H9 (cell line): Measurements from ENCODE around the gene CAPN14. TPM values are rescaled to one million over a fixed set of nuclear protein-coding genes. Genes with fewer than 3 reads are reported as not detected.

Experiments used
- DNase-seq: peaks from one replicate; pipeline ENCODE4 v3.0.0-alpha.2; 2017
- H2AFZ ChIP-seq: one replicate; pipeline ENCODE4 v1.6.1; 2013; ENCODE audit warnings: mild to moderate bottlenecking, low read length, control low read depth, moderate library complexity
- H2AK5ac ChIP-seq: 2 replicates; pipeline ENCODE4 v1.6.1; 2013; ENCODE audit warnings: low read length, control low read depth, mixed read lengths; ENCODE audit not compliant: insufficient read length
- H2BK120ac ChIP-seq: one replicate; pipeline ENCODE4 v1.6.1; 2013; ENCODE audit warnings: low read depth, mild to moderate bottlenecking, low read length, control low read depth, inconsistent platforms; ENCODE audit not compliant: poor library complexity, severe bottlenecking
- H2BK12ac ChIP-seq: 2 replicates; pipeline ENCODE4 v1.6.1; 2013; ENCODE audit warnings: low read length, control low read depth, mixed read lengths, low read depth; ENCODE audit not compliant: insufficient read length
- H2BK15ac ChIP-seq: 2 replicates; pipeline ENCODE4 v1.6.1; 2013; ENCODE audit warnings: low read depth, low read length, control low read depth
- H2BK20ac ChIP-seq: one replicate; pipeline ENCODE4 v1.6.1; 2013; ENCODE audit warnings: low read depth, mild to moderate bottlenecking, low read length, control low read depth, inconsistent platforms; ENCODE audit not compliant: poor library complexity, severe bottlenecking
- H2BK5ac ChIP-seq: 2 replicates; pipeline ENCODE4 v1.6.1; 2013; ENCODE audit warnings: low read length, control low read depth, mixed read lengths; ENCODE audit not compliant: insufficient read length
- H3K14ac ChIP-seq: 2 replicates; pipeline ENCODE4 v1.6.1; 2013; ENCODE audit warnings: low read length, control low read depth; ENCODE audit not compliant: insufficient read depth
- H3K18ac ChIP-seq: 2 replicates; pipeline ENCODE4 v1.6.1; 2013; ENCODE audit warnings: low read depth, mild to moderate bottlenecking, mixed read lengths, low read length, control low read depth; ENCODE audit not compliant: insufficient read length
- H3K23ac ChIP-seq: 2 replicates; pipeline ENCODE4 v1.6.1; 2013; ENCODE audit warnings: low read length, control low read depth, mixed read lengths, low read depth; ENCODE audit not compliant: insufficient read length
- H3K23me2 ChIP-seq: 2 replicates; pipeline ENCODE4 v1.6.1; 2013; ENCODE audit warnings: low read depth, mild to moderate bottlenecking, mixed read lengths, low read length, control low read depth; ENCODE audit not compliant: insufficient read length, poor library complexity, severe bottlenecking
- H3K27ac ChIP-seq: 2 replicates; pipeline ENCODE4 v1.5.1; 2013; ENCODE audit warnings: low read length, control low read depth, mixed read lengths, low read depth; ENCODE audit not compliant: insufficient read length
- H3K27me3 ChIP-seq: 2 replicates; pipeline ENCODE4 v1.6.1; 2013; ENCODE audit warnings: low read length, control low read depth, inconsistent platforms; ENCODE audit not compliant: insufficient read depth
- H3K4ac ChIP-seq: 2 replicates; pipeline ENCODE4 v1.6.1; 2013; ENCODE audit warnings: low read depth, mild to moderate bottlenecking, control low read depth, inconsistent platforms, low read length, moderate library complexity
- H3K4me1 ChIP-seq: 2 replicates; pipeline ENCODE4 v1.6.1; 2013; ENCODE audit warnings: low read length, control low read depth, inconsistent platforms; ENCODE audit not compliant: insufficient read depth
- H3K4me2 ChIP-seq: 2 replicates; pipeline ENCODE4 v1.6.1; 2013; ENCODE audit warnings: low read length, control low read depth, mixed read lengths; ENCODE audit not compliant: insufficient read length, insufficient read depth
- H3K56ac ChIP-seq: 2 replicates; pipeline ENCODE4 v1.6.1; 2013; ENCODE audit warnings: low read depth, mild to moderate bottlenecking, mixed read lengths, low read length, control low read depth; ENCODE audit not compliant: insufficient read length
- H3K79me1 ChIP-seq: 2 replicates; pipeline ENCODE4 v1.6.1; 2013; ENCODE audit warnings: low read depth, mild to moderate bottlenecking, moderate library complexity, low read length, control low read depth, inconsistent platforms; ENCODE audit not compliant: insufficient read depth, poor library complexity, severe bottlenecking
- H3K79me2 ChIP-seq: 2 replicates; pipeline ENCODE4 v1.6.1; 2013; ENCODE audit warnings: low read length, control low read depth, inconsistent platforms; ENCODE audit not compliant: insufficient read depth
- H3K9ac ChIP-seq: 2 replicates; pipeline ENCODE4 v1.6.1; 2013; ENCODE audit warnings: low read length, control low read depth, mixed read lengths; ENCODE audit not compliant: insufficient read length; ENCODE audit errors: extremely low read depth
- H3K9me3 ChIP-seq: one replicate; pipeline ENCODE4 v1.6.1; 2013; ENCODE audit warnings: low read depth, low read length, inconsistent platforms; ENCODE audit not compliant: control insufficient read depth
- H3T11ph ChIP-seq: one replicate; pipeline ENCODE4 v1.6.1; 2013; ENCODE audit warnings: mild to moderate bottlenecking, low read length, control low read depth, inconsistent platforms
- H4K20me1 ChIP-seq: one replicate; pipeline ENCODE4 v1.6.1; 2013; ENCODE audit not compliant: control insufficient read depth, insufficient read length, insufficient read depth
- H4K5ac ChIP-seq: 2 replicates; pipeline ENCODE4 v1.6.1; 2013; ENCODE audit warnings: low read depth, mild to moderate bottlenecking, mixed read lengths, low read length, control low read depth; ENCODE audit not compliant: insufficient read length
- H4K8ac ChIP-seq: replicated peaks from 2 replicates; pipeline ENCODE4 v1.6.1; 2013; ENCODE audit warnings: low read length, control low read depth, mixed read lengths, low read depth; ENCODE audit not compliant: insufficient read length
- H4K91ac ChIP-seq: 2 replicates; pipeline ENCODE4 v1.6.1; 2013; ENCODE audit warnings: low read depth, mild to moderate bottlenecking, moderate library complexity, mixed read lengths, low read length, control low read depth; ENCODE audit not compliant: insufficient read length
- H3K27ac Mint-ChIP-seq, 3 experiments: 2 replicates in 2 of 3; 3 replicates in 1 of 3; pipeline ENCODE4 v1.8.0; 2020 to 2021; ENCODE audit warnings: mixed read lengths in 3 of 3, mild to moderate bottlenecking in 1 of 3, moderate library complexity in 1 of 3
- H3K27me3 Mint-ChIP-seq: 2 replicates; pipeline ENCODE4 v1.8.0; 2021; ENCODE audit warnings: low read depth, mild to moderate bottlenecking, moderate library complexity, mixed read lengths
- H3K36me3 Mint-ChIP-seq, 3 experiments: 2 replicates in 2 of 3; 3 replicates in 1 of 3; pipeline ENCODE4 v1.8.0; 2020 to 2021; ENCODE audit warnings: low read depth in 3 of 3, mixed read lengths in 3 of 3; ENCODE audit not compliant: insufficient read depth in 1 of 3
- H3K4me1 Mint-ChIP-seq, 2 experiments: 2 replicates each; pipeline ENCODE4 v1.8.0; 2020; ENCODE audit warnings: mixed read lengths in 2 of 2
- H3K4me3 Mint-ChIP-seq, 2 experiments: 2 replicates in 1 of 2; 3 replicates in 1 of 2; pipeline ENCODE4 v1.8.0; 2020 to 2021; ENCODE audit warnings: mild to moderate bottlenecking in 2 of 2, mixed read lengths in 2 of 2, moderate library complexity in 1 of 2
- H3K9me3 Mint-ChIP-seq, 2 experiments: 2 replicates in 1 of 2; 3 replicates in 1 of 2; pipeline ENCODE4 v1.8.0; 2020; ENCODE audit warnings: mild to moderate bottlenecking in 2 of 2, mixed read lengths in 2 of 2, moderate library complexity in 1 of 2
- CTCF ChIP-seq: fragments of 200-600 bp; sonication (generic); conservative IDR thresholded peaks from 3 replicates; pipeline ENCODE4 v1.8.0; 2021; ENCODE audit warnings: antibody characterized with exemption, mild to moderate bottlenecking
- WGBS: extraction: QIAGEN DNeasy Blood & Tissue Kit; methylation state at CpG from one replicate; pipeline ENCODE4 v1.1.7; 2013; ENCODE audit warnings: missing lambda C conversion rate, low lambda C conversion rate, mixed read lengths; ENCODE audit not compliant: insufficient read length; ENCODE audit errors: extremely low coverage; 5-methylcytosine and 5-hydroxymethylcytosine counted together
- total RNA-seq: library from RNA; stranded (reverse); gene quantifications from 2 replicates; pipeline ENCODE4 v1.2.1, GENCODE V29; 2021

CAPN14 gene
- total RNA-seq, 1 experiment from 2014 or later, result 0.09 TPM

DNA sequence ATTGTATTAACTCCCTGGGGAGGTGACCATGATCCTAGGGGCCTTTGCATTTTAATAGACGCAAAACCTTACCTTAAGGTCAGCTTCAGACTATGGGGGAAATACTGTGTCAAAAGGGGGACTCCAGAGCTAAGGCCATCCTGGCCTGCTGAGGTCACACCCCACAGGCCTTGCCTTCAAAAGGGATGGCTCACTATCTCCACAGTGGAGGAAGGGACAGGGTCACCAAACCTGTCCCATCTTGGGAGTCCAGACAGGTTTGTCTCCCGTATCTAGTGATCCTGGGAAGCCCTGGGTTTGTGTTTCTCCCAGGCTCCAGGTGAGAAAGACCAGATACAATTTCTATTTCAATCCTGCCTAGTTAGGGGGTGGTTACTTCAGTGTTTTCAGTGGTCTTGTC lies 24.9 kb downstream of the CAPN14 start:
- peaks cover 7% of the 10 kb centered on the region for H3K27me3 Mint-ChIP-seq
- Histone ChIP-seq H3K79me1 (no peaks in the 10 kb centered on the region), H4K8ac (no peak overlapping the region), H2BK20ac (no peak overlapping the region), H3K4me2 (no peak overlapping the region), H3K9ac (no peak overlapping the region), H3K14ac (no peak overlapping the region), H2AFZ (no peak overlapping the region), H3K9me3 (no peaks in the 10 kb centered on the region), H3K79me2 (no peaks in the 10 kb centered on the region), H2AK5ac (no peak overlapping the region), H3K4me1 (no peaks in the 10 kb centered on the region), H4K20me1 (no peaks in the 10 kb centered on the region), H3T11ph (no peak overlapping the region), H2BK5ac (no peak overlapping the region), H3K18ac (no peak overlapping the region), H2BK120ac (no peak overlapping the region), H3K27me3 (no peaks in the 10 kb centered on the region), H4K5ac (no peak overlapping the region), H3K4ac (no peak overlapping the region), H3K23ac (no peak overlapping the region), H2BK12ac (no peak overlapping the region), H2BK15ac (no peak overlapping the region), H3K56ac (no peak overlapping the region), H3K27ac (no peak overlapping the region), H3K23me2 (no peaks in the 10 kb centered on the region), H4K91ac (no peak overlapping the region)
- H3K4me1 Mint-ChIP-seq, result peaks cover 16% of the 10 kb centered on the region in 2 experiments
- H3K9me3 Mint-ChIP-seq, result no peaks in the 10 kb centered on the region
- no peak for DNase-seq
- H3K27ac Mint-ChIP-seq, result no peak overlapping the region; a peak in 1 of 7 replicates
- H3K36me3 Mint-ChIP-seq, result no peaks in the 10 kb centered on the region
- WGBS, result no CpG with 5 or more reads among the region's 2 CpGs
- no peak for TF ChIP-seq CTCF
- no peak overlapping the region for H3K4me3 Mint-ChIP-seq
